ENCODE measurements around the gene PNPLA7.

Gene PNPLA7

GRCh38 chr9:137428841-137429545 is 121.2 kb downstream of the PNPLA7 start:
- TF ChIP-seq POLR2AphosphoS5 (IDR thresholded peaks at IDR 0.05; ENCODE audit: borderline replicate concordance, low read depth, low read length) (no peak), FOXP2 (optimal IDR thresholded peaks at IDR 0.05; ENCODE audit: control extremely low read depth, extremely low read length, insufficient read depth) (no peak), EZH2 (IDR thresholded peaks at IDR 0.05) (no peak)
- H3K4me3 ChIP-seq = no peak overlapping the region
- no peak overlapping the region for H3K27ac ChIP-seq
- H3K9me3 ChIP-seq (ENCODE audit: low read depth, low read length) = no peaks in the 10 kb centered on the region
- H3K36me3 ChIP-seq (ENCODE audit: insufficient read depth, low read length) = no peaks in the 10 kb centered on the region
- no peak overlapping the region for H3K9ac ChIP-seq (ENCODE audit: insufficient read length)
- no peak for DNase-seq (ENCODE audit: low read depth, low spot score)

GRCh38 chr9:137428311-137428630 is 121.9 kb downstream of the PNPLA7 start:
- H3K9me3 ChIP-seq (ENCODE audit: low read depth, low read length) = no peaks in the 10 kb centered on the region
- DNase-seq (ENCODE audit: low read depth, low spot score) = no peak
- no peak overlapping the region for H3K4me3 ChIP-seq
- H3K27ac ChIP-seq = no peak overlapping the region
- H3K9ac ChIP-seq (ENCODE audit: insufficient read length) = no peak overlapping the region
- TF ChIP-seq FOXP2 (optimal IDR thresholded peaks at IDR 0.05; ENCODE audit: control extremely low read depth, extremely low read length, insufficient read depth) (no peak), POLR2AphosphoS5 (IDR thresholded peaks at IDR 0.05; ENCODE audit: borderline replicate concordance, low read depth, low read length) (no peak), EZH2 (IDR thresholded peaks at IDR 0.05) (no peak)
- no peaks in the 10 kb centered on the region for H3K36me3 ChIP-seq (ENCODE audit: insufficient read depth, low read length)

- H3K4me3 ChIP-seq = no peak overlapping the region
- no peak for DNase-seq (ENCODE audit: low read depth, low spot score)
- no peak overlapping the region for H3K9ac ChIP-seq (ENCODE audit: insufficient read length)
- no peaks in the 10 kb centered on the region for H3K9me3 ChIP-seq (ENCODE audit: low read depth, low read length)
- TF ChIP-seq POLR2AphosphoS5 (IDR thresholded peaks at IDR 0.05; ENCODE audit: borderline replicate concordance, low read depth, low read length) = no peak
- TF ChIP-seq FOXP2 (optimal IDR thresholded peaks at IDR 0.05; ENCODE audit: control extremely low read depth, extremely low read length, insufficient read depth) = no peak
- no peak for TF ChIP-seq EZH2 (IDR thresholded peaks at IDR 0.05)
- no peak overlapping the region for H3K27ac ChIP-seq
- H3K36me3 ChIP-seq (ENCODE audit: insufficient read depth, low read length) = no peaks in the 10 kb centered on the region
These were observed 122.5 kb downstream of the PNPLA7 start for GRCh38 chr9:137427454-137428310.

- H3K36me3 ChIP-seq (ENCODE audit: insufficient read depth, low read length) = no peaks in the 10 kb centered on the region
- TF ChIP-seq POLR2AphosphoS5 (IDR thresholded peaks at IDR 0.05; ENCODE audit: borderline replicate concordance, low read depth, low read length) (no peak), EZH2 (IDR thresholded peaks at IDR 0.05) (no peak), FOXP2 (optimal IDR thresholded peaks at IDR 0.05; ENCODE audit: control extremely low read depth, extremely low read length, insufficient read depth) (no peak)
- no peak for DNase-seq (ENCODE audit: low read depth, low spot score)
- H3K9ac ChIP-seq (ENCODE audit: insufficient read length) = no peak overlapping the region
- no peaks in the 10 kb centered on the region for H3K9me3 ChIP-seq (ENCODE audit: low read depth, low read length)
- H3K27ac ChIP-seq = no peak overlapping the region
- no peak overlapping the region for H3K4me3 ChIP-seq
These were observed 124.1 kb downstream of the PNPLA7 start for GRCh38 chr9:137426018-137426681.

- Histone ChIP-seq H3K36me3 (ENCODE audit: insufficient read depth, low read length) (no peaks in the 10 kb centered on the region), H3K9me3 (ENCODE audit: low read depth, low read length) (no peaks in the 10 kb centered on the region), H3K9ac (ENCODE audit: insufficient read length) (no peak overlapping the region), H3K4me3 (peak overlapping the region; percentile 73), H3K27ac (no peak overlapping the region)
- DNase-seq (ENCODE audit: low read depth, low spot score) = no peak
- TF ChIP-seq FOXP2 (optimal IDR thresholded peaks at IDR 0.05; ENCODE audit: control extremely low read depth, extremely low read length, insufficient read depth) (no peak), EZH2 (IDR thresholded peaks at IDR 0.05) (no peak), POLR2AphosphoS5 (IDR thresholded peaks at IDR 0.05; ENCODE audit: borderline replicate concordance, low read depth, low read length) (no peak)
These were observed 126.5 kb downstream of the PNPLA7 start for GRCh38 chr9:137423514-137424291.

- Histone ChIP-seq H3K9ac (ENCODE audit: insufficient read length) (peak within 1 kb of the TSS; percentile 89), H3K27ac (no peak within 1 kb of the TSS), H3K4me3 (peak within 1 kb of the TSS; percentile 84), H3K9me3 (ENCODE audit: low read depth, low read length) (no peaks in the 10 kb centered on the region), H3K36me3 (ENCODE audit: insufficient read depth, low read length) (no peaks in the 10 kb centered on the region)
- DNase-seq (ENCODE audit: low read depth, low spot score) = peak; percentile 24
- TF ChIP-seq EZH2 (IDR thresholded peaks at IDR 0.05) (no peak), POLR2AphosphoS5 (IDR thresholded peaks at IDR 0.05; ENCODE audit: borderline replicate concordance, low read depth, low read length) (0 out of 2 replicates have a peak, but pooled peaks have one; percentile 29)
These were observed 127.3 kb downstream of the PNPLA7 start, which contains the start of the genes EXD3 and NOXA1 for GRCh38 chr9:137422604-137423513. Gene EXD3 (minus strand): TSS chr9:137423162. CDS start chr9:137395357, 27,805 bp downstream. Gene NOXA1 (plus strand): TSS chr9:137423393. CDS start chr9:137423530, 137 bp downstream.

Measured in SK-N-MC (cell line).